ENCODE results near the gene CRIP2.
A peak's percentile ranks its signal among the peaks of the same experiment; 100 is the strongest.

CRIP2 gene

DNA sequence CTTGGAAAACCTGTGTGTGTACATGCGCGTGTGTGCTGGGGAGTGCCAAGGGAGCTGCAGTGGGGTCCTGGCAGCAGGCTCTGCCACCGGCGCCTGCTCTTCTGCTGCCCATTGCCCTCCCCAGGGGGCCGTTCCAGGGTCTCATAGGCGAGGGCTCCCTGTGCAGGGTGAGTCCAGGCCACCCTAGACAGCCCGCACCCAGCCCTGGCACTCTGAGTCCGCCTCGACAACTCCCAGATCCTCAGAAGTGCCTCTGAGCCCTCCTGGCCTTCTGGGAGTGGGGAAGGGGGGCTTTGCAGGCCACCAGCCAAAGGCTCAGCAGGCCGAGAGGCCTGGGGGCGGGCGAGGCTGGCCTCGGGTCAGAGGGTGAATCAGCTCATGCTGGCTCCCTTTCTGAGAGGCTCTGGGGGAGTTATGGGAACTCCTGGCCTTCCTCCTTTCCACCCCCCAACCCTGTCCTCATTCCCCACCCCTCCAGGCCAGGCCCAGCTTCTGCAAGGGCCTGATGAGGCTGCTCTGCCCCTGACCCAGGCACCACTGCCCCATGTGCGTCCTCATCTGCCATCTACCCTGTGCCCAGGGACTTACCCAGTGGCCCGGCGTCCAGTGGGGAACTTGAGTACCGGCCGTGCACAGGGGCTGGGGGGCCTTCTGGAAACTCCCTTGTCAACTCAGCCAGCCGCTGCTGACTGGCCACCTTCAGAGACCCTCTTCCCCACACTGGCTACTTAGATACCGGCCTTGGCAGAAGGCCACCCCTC, 14.3 kb downstream of the CRIP2 start:
- no peak for DNase-seq (ENCODE audit: low read depth)

DNA sequence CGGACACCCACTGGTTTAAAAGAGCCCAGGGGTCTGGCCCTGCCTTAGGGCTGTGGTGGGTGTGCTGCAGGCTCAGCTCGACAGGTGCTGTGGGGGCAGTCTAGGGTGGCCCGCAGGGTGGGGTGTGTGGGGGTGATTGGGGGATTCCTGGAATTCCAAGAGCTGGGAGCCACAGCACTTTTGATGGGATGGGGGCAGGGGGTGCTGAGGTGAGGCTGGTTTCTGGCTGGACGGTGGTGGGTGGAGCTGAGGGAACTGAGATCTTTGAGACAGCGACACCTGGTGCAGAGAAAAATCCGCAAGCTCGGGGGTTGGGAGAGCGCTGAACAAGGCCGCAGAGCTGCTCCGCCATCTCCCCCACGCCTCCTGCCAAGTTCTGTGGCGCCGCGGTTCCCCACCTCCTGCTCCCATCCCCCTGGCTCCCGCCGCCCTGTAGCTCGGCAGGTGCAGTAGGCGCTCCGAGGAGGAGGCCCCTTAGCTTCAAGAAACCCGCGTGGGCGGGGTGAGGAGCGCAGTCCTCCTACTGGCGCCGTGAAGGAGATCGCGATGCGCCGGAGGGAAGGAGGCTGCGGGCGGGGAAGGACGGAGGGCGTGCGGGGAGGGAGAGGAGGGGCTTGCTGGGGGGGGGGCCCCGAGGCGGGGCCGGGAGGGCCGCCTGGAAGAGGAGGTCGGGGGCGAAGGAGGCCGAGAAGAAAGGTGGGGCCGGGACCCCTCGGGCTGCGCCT, 15.1 kb downstream of the CRIP2 start:
- peak; percentile 76 for DNase-seq (ENCODE audit: low read depth)

DNA sequence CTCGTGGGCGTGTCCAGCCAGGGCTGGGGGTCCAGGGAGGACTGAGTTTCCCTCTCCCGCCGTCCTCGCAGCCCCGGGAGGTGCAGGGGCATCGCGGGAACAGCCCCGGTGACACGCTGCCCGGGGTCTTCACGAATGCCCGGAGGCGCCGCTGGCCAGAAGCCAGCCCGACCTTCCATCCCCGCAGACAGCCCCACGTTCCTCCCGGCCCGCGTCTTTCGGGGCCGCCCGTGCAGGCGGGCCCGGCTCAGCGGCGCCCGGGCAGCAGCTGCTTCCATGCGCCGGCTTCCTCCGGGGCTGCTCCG, 15.6 kb downstream of the CRIP2 start:
- DNase-seq (ENCODE audit: low read depth), result no peak

DNA sequence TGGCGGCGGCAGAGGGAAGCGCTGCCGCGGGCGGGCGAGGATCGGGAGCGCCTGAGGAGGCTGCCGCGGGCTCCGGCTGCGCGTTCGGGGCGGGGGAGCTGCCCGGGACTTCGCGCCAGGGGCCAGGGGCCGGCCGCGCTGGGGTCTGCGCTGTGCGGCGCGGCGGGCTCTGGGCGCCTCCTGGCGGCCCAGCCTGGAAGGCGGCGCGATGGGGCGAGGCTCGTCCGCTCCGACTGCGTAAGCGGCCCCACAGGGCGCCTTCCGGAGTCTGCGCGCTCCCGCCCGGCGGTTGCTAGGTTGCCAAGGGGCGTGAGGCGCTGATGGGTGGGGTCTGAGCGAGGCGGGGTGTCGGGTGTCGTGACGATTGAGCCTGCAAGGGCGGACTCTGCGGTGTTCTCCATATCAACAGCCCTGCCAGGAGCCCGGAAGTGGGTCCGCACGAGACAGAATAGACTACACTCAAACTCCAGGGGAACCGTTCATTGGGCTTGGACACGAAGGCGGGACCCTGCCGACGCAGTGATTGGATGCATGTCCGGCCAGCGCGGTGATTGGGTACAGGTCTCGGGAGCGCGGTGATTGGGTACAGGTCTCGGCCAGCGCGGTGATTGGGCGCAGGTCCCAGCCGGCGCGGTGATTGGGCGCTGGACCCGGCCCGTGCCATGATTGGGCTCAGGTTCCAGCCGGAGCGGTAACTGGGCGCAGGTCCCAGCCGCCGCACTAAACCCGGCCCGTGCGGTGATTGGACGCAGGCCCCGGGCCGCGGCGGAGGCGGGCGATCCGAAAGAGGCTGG, 16.1 kb downstream of the CRIP2 start, which contains the start of gene TEDC1:
TEDC1 (plus strand) TSS at position 675 of the 794 bp plus-strand sequence. CDS start 130 bp downstream, outside the sequence.
- peak; percentile 95 for DNase-seq (ENCODE audit: low read depth)

DNA sequence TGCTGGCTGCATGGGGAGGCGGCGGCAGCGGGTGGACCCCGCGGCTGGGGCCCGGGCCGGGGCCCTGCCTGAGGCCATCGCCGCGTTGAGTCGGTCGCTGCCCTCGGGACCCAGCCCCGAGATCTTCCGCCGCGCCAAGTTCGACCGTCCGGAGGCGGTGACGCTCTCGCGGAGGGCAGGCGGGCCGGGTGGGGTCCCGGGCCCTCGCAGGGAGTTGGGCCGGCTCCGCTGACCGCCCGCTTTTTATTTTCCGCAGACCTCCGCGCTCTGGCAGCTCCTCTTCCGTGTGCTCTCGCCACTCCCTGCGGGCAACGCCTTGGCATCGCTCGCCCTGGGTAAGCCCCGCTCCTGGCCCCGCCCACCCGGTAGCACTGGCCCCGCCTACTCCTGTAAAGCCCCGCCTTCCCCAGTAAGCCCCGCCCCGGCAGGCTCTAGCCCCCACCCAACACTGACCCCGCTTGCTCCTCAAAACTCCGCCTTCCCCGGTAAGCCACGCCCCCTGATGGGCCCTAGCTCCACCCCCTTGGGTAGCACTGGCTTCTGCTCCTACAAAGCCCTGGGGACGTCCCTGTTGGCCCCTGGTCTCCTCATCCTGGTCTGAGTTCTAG, 16.8 kb downstream of the CRIP2 start:
- peak; percentile 81 for DNase-seq (ENCODE audit: low read depth)

DNA sequence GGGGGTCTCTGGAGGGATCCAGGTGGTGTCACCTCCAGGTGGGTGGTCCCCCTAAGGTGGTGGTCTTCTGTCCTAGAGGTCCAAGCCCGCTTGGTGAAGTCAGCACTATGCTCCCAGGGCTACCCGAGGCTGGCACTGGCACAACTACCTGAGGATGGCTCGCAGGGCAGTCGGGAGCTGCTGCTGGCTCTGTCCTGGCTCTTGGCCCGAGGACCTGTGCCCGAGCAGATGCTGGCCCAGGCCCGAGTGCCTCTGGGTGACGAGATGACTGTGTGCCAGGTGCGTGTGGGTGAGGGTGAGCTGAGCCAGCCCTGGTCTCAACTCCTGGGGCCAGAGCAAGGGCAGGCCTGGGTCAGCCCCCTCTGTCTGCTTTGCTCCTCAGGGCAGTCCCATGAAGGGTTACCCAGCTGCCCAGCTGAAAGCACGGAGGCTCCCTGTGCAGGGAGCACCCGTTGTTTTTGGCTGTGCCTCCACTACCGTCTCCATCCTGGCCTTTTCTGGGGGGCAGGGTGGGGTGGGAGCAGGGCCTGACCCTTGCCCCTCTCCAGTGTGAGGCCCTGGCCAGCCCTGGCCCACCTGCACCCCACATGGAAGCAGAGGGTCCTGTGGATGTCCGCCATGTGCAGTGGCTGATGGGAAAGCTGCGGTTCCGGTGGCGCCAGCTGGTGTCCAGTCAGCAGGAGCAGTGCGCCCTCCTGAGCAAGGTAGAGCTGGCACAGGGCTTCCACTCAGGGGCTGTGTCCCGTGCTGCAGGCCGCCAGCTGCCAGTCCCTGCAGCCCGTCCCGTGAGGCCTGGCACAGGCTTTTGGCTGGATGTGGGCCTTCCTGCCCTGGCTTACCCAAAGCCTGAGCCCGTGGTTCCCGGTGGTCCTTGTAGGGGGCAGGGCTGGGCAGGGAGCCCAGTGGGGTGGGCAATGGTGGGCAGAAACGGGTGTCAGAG, 17.7 kb downstream of the CRIP2 start:
- no peak for DNase-seq (ENCODE audit: low read depth)

DNA sequence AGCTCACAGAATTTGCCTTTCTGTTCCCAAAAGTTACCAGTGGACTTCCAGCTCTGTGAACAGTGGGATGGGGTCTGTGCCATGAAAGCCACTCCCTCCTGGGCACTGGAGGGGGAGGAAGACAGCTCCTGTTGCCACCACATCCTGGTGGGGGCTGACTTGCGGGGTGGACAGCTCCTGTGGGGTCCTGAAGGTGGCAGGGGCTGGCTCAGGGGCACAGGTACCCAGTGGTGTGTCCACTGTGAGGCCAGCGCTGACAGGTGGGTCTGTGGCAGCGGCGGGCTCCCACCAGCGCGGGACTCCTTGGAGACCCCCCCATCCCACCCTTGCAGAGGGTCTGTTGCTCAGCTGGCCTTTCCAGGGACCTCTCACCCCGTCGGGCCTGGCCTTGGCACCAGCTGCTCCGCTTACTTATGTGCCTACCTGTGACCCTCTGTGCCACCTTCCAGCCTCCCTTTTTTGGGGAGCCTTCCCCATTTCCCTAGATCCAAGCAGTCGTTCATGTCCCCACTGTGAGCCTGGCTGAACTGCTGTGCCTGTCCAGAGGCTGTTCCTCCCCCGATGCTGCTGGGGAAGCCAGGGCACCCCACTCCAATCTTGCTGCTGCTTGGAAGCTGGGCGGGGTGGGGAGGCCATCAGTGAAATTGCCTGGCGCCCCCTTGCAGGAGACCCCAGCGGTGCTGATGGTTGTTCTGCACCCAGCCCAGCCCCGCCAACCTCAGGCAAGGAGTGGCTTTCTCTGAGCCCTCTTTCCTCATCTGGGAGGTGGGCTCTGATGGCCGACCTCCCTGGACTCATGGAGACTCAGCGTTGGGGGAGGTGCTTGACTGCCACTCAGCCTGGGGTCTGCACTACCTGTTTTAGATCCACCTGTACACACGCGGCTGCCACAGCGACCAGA, 18.6 kb downstream of the CRIP2 start:
- DNase-seq (ENCODE audit: low read depth), result no peak

DNA sequence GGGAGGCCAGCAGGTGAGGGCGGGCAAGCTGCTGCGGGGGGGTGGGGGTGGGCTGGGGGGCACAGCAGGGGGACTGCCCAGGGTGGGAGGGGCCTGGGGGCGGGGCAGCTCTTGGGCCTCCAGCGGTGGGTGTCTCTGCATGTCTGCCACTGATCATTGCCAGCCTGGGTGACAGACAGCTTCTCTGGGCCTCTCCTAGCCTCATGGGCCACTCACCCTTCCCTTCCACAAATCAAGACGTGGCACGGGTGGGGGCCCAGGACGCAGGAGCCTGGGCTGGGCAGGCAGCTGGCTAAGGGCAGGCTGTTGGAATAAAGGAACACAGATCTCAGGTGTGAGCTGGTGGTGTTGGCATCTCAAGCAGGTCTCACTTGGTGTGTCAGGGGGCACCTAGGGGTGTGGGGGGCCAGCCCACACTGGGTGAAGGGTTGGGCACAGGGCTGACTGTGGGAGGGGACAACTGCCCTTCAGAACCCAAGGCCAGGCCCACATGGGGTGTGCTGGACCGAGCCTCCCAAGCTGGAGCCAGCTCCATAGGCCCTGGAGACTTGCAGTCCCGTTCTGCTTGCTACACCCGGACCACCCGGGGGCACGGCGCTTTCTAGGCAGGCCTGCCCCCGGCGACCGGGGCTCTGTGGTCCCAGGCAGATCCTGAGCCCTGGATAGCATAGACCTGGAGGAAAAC, 19.4 kb downstream of the CRIP2 start:
- no peak for DNase-seq (ENCODE audit: low read depth)

DNA sequence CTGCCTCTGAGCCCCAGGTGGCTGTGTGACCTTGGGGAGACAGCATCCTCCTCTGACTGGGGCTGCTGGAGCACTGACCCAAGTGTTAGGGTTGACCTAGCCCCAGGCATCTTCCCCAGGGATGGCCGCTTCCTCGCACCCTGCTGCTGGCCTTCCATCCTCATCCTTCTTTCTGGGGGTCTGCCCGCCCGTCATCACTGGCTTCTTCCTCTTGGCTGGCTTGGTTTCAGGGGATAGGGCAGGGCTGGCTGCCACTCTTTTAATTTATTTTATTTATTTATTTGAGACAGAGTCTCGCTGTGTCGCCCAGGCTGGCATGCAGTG, 19.9 kb downstream of the CRIP2 start:
- DNase-seq (ENCODE audit: low read depth), result no peak

DNA sequence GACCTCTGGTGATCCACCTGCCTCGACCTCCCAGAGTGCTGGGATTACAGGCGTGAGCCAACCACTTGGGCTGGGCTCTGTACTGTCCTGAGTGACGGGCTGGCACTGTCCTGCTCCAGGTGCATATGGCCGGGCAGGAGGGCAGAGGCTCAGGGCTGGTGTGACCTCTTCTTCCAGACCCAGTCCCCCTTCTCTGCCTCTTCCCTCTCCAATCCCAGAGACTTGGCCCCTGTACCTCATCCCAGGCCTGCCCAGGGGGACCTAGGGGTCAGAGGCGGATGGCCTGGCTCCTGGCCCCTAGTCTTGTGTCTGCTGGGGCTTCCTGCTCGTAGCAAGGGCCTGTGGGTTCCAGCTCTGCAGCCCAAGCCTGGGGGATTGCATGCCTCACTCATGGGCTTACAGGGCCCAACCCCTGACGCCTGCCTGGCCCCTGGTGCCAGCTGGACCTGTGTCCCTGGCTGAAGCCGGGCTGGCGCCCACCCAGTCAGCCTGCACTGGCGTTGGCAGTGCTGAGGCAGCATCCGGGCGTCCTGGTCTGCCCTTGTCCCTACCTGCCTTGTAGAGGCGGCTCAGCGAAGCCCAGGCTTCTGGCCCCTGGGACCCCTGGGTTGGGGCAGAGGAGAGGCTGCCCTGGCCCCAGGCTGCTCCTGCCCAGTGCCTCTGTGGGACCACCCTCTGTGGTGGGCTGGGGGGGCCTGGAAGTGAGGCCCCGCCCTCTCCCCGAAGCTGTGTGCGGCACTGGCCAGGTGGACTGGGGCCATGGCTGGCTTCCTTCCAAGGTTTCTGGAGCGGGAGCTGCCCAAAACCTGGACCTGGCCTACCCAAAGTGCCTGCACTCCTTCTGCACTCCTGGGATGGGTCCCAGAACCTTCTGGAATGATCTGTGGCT, 20.7 kb downstream of the CRIP2 start:
- no peak for DNase-seq (ENCODE audit: low read depth)

DNA sequence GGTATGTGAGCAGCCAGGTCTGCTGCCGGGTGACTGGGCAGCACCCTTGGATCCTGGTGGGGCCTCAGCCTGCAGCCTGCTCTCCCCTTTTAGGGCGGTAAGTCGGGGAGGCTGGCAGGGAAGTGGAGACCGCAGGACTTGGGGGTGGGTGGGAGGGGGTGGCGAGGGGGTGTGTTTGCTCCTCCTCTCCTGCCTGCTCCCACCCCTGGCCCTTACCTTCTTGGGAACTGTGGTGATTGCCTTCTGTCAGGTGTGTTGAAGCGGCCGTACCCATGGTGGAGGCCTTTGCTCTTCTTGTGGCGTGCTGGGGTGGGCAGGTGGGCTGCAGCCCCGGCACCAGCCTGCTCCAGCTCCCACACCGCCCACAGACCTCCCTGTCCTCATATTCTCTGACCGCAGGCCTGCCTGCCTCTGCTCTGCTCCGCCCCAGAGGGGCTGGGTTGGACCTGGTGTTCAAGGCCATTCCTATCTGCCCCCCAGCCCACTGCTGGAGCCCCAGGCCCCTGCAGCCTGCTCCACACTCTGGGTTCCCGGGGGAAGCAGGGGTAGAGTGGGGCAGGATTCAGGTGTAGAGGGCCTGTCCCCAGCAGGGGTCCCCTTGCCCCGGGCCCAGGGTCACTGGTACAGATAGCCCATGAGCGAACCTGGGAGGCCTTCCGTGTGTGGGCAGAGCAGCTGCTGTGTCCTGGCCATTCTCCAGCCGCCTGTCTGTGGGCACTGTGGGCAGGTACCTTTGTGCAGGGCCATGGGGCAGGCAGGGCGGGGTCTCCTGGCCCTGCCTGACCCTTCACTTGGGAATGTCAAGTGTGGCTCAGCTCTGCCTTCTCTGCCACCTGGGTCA, 21.6 kb downstream of the CRIP2 start:
- no peak for DNase-seq (ENCODE audit: low read depth)

DNA sequence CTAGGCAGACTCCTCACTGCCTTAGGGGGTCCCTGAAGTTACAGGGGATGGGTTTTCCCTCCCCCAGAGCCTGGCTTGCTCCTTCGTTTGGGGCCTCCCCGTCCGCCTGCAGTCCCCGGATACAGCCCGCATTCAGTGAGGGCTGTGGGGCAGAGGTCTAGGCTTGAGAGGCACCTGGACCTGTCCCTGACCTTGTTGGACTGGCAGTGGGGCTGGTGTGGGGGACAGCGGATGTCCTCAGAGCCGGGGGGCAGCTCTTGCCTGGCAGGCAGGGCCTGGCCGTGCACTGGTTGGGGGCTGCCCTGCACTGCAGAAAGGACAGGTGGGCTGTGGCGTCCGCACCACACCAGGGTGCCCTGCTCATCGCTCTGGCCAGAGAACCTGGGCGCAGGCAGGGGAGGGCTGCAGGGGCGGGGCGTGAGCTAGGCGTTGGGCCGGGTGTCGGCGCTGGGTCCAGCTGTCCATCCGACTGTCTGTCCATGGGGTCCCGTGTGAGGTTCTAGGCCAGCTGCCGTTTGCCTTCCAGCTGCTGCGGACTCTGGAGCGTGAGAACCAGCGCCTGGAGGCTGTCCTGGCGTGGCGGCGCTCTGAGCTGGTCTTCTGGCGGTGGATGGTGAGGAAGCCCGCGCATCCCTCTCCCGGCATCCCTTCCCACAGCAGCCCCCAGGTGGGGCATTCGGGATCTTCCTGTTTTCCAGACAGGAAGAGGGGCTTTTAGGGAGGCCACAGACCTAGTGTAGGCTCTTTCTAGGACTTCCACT, 22.4 kb downstream of the CRIP2 start:
- no peak for DNase-seq (ENCODE audit: low read depth)

DNA sequence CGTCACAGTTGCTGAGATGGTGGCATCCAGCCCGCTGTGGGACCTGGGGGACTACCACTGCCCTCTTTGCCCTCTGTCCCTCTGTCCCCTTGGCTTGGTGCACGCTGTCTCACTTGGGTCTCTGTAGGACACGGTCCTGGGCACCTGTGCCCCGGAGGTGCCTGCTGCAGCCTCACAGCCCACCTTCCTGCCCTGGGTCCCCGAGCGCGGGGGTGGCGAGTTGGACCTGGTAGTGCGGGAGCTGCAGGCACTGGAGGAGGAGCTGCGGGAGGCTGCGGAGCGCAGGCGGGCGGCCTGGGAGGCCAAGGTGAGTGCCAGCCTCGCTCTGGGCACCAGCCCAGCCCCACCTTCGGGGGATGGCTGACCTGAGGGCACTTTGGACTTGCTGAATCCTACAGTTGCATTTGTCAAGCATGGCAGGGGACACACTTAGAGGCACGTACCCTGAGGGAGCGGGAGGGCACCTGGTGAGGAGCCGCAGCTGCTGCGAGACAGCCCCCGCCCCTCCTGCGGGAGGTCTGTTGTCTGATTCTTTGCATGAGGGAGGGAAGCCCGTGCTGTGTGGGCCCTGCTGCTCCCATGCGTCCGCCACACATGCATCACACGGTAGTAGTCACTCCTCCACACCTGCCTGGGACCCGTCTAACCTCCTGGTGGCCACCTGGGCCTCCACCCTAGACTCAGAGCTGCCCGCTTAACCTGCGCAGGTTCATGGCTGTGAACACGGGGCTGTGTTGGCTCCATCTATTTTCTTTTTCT, 23.2 kb downstream of the CRIP2 start:
- DNase-seq (ENCODE audit: low read depth), result no peak

DNA sequence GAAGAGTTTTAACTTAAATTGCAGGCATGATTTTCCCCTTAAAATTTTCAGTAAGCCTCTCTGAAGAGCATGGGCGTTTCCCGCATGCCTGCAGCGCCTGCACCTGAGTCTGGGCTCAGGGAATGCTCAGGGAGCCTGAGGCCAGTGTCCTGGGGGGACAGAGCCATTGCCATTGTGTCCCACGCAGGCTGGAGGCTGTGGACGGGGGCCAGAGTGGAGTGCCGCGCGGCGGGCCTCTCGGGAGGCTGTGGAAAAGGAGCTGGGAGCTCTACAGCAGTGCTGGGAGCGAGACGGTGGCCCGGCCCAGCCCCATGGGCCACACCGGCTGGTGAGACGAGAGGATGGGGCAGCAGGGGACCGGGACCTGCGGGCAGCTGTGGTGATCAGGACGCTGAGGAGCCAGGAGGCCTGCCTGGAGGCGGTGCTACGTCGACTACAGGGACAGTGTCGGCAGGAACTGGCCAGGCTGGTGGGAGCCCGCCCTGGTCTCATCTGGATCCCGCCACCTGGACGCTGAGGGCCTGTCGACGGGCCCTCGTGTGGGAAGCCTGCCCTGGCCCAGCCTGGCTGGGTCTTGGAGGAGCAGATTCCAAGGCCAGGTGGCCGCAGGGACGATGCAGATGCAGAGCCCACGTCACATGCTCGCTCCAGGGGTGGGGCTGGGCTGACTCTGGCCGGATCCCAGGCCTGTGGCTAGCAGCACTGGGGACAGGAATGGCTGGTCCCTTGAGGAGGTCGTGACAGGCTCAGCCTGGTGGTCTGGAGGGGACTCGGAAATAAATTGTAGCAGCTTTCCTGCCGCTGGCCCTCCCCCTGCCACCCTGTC, 24.0 kb downstream of the CRIP2 start:
- DNase-seq (ENCODE audit: low read depth), result no peak

DNA sequence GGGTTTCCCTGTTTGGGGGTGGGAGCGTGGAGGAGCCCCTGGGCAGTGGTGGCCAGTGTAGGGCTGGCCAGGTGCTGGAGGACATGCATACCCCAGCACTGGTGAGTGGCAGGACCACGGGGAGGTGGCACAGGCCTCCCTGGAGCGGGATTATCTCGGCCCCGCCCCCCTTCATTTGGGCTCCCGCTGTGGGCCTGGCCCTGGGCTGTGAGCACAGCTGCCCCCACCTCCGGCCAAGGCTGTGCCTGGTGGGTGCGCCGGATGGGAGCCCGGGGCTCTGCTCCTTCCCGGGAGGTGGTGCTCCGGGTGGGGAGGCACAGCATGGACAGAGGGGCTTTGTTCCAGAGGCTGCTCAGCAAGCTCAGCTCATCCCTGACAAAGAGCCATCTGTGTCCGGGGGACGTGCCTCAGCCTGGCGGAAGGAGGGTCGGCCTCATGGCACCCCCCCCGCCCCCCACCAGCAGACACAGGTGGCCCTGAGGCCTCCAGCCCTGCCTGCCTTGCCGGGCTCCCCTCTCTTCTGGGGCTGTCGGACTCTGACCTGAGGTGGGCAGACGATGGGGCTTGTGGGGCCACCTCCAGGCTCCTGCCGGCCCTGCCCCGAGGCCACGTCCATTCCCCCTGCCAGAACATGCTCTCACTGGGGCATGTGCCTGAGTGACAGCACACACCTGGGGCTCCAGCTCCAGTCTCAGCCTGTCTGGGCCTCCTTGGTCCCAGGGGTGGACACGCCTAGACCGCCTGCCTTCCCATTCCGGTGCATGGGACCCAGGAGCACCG, 24.8 kb downstream of the CRIP2 start:
- no peak for DNase-seq (ENCODE audit: low read depth)
